ENCODE measurements around the gene DAPK1.

DNA sequence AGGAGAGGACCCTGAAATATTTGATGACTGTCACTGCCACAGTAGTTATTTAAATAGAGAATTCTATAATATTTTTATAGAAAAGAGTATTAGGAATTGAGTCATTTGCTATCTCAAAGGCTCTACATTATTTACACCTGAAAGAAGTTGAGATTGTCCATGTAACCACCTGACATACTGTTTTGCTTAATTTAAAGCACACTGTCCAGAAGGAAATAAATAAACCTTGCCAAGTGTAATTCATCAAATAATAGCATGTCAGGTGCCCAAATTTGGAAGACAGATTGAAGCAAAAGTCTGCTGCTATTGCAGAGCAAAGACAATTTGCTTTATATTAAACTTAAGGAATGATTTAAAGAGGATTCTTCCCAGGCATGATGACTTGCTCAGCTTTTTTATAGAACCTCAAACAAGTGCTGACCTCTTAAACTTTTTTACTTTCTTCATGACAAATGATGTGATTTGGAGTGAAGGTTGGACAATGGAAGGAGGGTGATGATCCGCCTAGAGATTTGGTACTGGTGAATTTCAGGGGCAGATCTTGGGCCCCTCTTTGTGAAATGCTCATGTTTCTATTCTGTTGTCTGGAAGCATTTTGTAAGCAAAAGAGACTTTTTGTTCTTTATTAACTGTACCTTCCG, 65.0 kb downstream of the DAPK1 start:
- no peak for TF ChIP-seq POLR2AphosphoS5 (IDR thresholded peaks at IDR 0.05; ENCODE audit: insufficient read depth in 1 of 2, low read depth in 1 of 2)
- TF ChIP-seq, protein P1, sequence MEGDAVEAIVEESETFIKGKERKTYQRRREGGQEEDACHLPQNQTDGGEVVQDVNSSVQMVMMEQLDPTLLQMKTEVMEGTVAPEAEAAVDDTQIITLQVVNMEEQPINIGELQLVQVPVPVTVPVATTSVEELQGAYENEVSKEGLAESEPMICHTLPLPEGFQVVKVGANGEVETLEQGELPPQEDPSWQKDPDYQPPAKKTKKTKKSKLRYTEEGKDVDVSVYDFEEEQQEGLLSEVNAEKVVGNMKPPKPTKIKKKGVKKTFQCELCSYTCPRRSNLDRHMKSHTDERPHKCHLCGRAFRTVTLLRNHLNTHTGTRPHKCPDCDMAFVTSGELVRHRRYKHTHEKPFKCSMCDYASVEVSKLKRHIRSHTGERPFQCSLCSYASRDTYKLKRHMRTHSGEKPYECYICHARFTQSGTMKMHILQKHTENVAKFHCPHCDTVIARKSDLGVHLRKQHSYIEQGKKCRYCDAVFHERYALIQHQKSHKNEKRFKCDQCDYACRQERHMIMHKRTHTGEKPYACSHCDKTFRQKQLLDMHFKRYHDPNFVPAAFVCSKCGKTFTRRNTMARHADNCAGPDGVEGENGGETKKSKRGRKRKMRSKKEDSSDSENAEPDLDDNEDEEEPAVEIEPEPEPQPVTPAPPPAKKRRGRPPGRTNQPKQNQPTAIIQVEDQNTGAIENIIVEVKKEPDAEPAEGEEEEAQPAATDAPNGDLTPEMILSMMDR (IDR thresholded peaks at IDR 0.05): no peak
- no peak for TF ChIP-seq POLR2A (IDR thresholded peaks at IDR 0.05)

All from vagina (tissue), 2 donors.